HUES48 (cell line): ENCODE data around the gene PAX2.

Source experiments
- H3K27ac ChIP-seq: one replicate; pipeline ENCODE4 v1.7.0; 2013; ENCODE audit warnings: low read depth, low read length, inconsistent platforms
- H3K27me3 ChIP-seq: 2 replicates; pipeline ENCODE4 v1.6.1; 2013; ENCODE audit warnings: mild to moderate bottlenecking, low read length; ENCODE audit not compliant: control insufficient read depth, insufficient read depth
- H3K36me3 ChIP-seq: 2 replicates; pipeline ENCODE4 v1.6.1; 2013; ENCODE audit warnings: low read length; ENCODE audit not compliant: control insufficient read depth, insufficient read depth
- H3K4me1 ChIP-seq: 2 replicates; pipeline ENCODE4 v1.6.1; 2013; ENCODE audit warnings: mild to moderate bottlenecking, low read length; ENCODE audit not compliant: control insufficient read depth, insufficient read depth
- H3K4me3 ChIP-seq: 2 replicates; pipeline ENCODE4 v1.5.1; 2013; ENCODE audit warnings: mild to moderate bottlenecking, low read depth, low read length
- H3K9ac ChIP-seq: 2 replicates; pipeline ENCODE4 v1.6.1; 2013; ENCODE audit warnings: mild to moderate bottlenecking, low read depth, low read length, moderate library complexity
- H3K9me3 ChIP-seq: 2 replicates; pipeline ENCODE4 v1.6.1; 2013; ENCODE audit warnings: low read length; ENCODE audit not compliant: control insufficient read depth, insufficient read depth

The PAX2 gene

GRCh38 chr10:100875484-100876166, 130.2 kb downstream of the PAX2 start:
- Histone ChIP-seq H3K9me3 (no peaks in the 10 kb centered on the region), H3K9ac (no peak overlapping the region), H3K27ac (no peak overlapping the region), H3K4me3 (no peak overlapping the region), H3K4me1 (no peaks in the 10 kb centered on the region; the same call in none of the 2 replicates), H3K27me3 (peaks cover 39% of the 10 kb centered on the region), H3K36me3 (no peaks in the 10 kb centered on the region)

DNA sequence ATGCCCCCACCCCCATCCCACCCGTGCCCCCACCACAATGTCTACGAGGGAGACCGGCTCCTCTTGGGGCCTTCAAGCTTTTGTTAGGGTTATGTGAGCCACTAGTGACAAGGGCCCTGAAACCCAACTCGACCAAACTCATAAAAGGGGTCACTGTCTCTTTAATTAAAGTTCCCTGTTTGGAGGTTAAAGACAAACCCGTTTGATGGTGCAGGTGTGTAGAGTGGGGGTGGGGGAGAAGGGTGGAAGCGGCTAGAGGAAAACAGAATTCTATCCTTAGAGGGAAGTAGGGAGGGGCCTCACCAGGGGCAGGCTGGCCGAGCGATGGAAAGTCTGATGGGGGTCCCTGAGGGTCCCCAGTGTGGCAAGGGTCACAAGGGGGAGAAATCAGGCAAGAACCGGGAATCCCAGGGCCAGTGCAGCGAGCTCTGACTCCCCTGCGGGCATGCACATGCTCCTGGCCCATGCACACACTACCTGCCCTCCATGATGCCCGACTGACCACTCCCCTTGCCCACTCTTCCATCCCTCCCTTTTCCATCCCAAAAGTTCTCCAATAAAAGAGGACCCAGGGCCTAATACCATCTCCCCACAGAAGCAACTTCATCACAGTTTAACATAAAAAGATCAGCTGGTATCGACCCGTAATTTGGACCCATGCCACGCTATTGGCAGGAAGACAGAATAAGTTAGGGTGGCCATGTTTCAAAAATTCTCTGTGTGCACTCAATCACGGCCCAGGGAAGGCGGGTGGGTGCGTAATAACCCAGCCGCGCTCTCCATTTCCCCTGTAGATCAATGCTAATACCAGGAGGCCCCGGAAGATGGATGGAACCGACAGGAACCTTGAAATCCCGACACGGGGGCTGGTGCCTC, 131.4 kb downstream of the PAX2 start:
- Histone ChIP-seq H3K9ac (no peak overlapping the region), H3K27ac (no peak overlapping the region), H3K4me3 (no peak overlapping the region), H3K4me1 (no peaks in the 10 kb centered on the region; the same call in none of the 2 replicates), H3K27me3 (peaks cover 32% of the 10 kb centered on the region), H3K36me3 (no peaks in the 10 kb centered on the region), H3K9me3 (no peaks in the 10 kb centered on the region)

DNA sequence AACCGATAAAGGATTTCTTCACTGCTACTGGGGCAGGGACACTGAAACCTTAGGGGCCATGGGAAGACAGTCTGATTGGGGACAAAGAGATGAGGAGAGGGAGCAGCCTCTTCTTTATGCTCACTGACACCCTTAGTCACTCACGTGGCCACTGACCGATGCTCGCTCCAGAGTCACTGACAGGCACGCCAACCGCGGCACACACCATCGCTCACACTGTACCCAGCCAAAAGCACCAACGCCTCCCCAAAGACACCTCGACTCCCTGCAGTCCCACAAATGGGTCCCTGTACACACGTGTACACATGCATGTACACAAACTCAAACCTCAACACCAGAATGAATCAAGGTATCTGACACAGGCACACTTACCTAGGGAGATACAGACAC, 132.1 kb downstream of the PAX2 start:
- Histone ChIP-seq H3K9me3 (no peaks in the 10 kb centered on the region), H3K4me1 (no peaks in the 10 kb centered on the region; the same call in none of the 2 replicates), H3K27ac (no peak overlapping the region), H3K9ac (no peak overlapping the region), H3K27me3 (peaks cover 25% of the 10 kb centered on the region), H3K4me3 (no peak overlapping the region), H3K36me3 (no peaks in the 10 kb centered on the region)

DNA sequence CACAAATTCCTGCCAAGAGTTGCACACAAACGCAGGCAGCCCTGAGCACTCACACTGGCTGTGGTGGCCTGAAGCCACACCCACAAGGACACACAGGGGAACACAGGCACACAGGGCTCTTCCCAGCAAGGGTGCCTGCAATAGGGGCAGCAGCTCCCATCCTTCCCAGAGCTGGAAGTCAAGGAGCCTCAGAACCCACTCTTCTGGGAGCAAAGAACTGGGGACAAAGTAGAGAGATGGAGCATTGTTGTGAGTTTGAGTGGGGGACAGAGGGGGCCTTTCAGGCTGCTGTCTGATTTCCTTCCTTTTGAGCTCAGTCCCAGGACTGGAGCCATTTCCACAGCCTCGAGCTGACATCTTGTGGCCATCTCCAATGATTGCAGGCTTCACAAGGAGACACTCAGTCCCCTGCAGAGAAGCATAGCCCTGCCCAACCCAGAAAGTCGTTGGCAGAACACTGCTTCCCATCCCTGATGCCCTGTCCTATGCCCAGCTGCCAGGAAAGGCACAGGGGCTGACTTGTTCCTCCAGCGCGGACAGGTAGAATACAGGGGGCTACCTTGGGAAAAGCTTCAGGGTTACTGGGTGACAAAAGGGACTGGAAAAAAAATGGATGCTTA, 133.0 kb downstream of the PAX2 start:
- no peak overlapping the region for H3K9ac ChIP-seq
- H3K36me3 ChIP-seq = no peaks in the 10 kb centered on the region
- H3K9me3 ChIP-seq = no peaks in the 10 kb centered on the region
- no peak overlapping the region for H3K27ac ChIP-seq
- no peak overlapping the region for H3K4me3 ChIP-seq
- H3K27me3 ChIP-seq = peaks cover 23% of the 10 kb centered on the region
- no peaks in the 10 kb centered on the region; the same call in none of the 2 replicates for H3K4me1 ChIP-seq
